HG02938 (cell line): ENCODE data around the gene RPL13A.

Experiments
- ATAC-seq: cut with Tn5 transposase; IDR thresholded peaks from one replicate; pipeline ENCODE4 v1.9.1; 2021; ENCODE audit warnings: mild to moderate bottlenecking, moderate library complexity; ENCODE audit not compliant: unreplicated experiment

The RPL13A gene

DNA sequence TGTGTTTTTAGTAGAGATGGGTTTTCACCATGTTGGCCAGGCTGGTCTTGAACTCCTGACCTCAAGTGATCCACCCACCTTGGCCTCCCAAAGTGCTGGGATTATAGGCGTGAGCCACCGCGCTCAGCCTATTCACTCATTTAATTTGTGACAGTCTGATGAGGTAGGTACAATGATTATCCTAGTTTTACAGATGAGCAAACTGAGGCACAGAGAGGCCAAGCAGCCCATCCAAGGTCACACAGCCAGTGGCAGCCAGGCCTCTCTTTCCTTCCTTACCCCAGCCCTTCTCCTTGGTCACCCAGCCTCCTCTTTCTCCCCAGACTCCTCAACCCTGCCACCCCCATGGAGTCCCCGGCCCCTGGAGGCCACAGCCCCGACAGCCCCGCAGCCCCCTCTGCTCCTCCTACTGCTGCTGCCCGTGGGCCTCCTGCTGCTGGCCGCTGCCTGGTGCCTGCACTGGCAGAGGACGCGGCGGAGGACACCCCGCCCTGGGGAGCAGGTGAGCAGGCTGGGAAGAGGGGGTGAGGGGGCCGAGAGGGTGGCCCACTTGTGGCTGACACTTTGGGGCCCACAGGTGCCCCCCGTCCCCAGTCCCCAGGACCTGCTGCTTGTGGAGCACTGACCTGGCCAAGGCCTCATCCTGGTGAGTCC lies 7.3 kb upstream of the RPL13A start:
- ATAC-seq = no peak

GRCh38 chr19:49481020-49481683 lies 6.3 kb upstream of the RPL13A start:
- ATAC-seq = no peak

DNA sequence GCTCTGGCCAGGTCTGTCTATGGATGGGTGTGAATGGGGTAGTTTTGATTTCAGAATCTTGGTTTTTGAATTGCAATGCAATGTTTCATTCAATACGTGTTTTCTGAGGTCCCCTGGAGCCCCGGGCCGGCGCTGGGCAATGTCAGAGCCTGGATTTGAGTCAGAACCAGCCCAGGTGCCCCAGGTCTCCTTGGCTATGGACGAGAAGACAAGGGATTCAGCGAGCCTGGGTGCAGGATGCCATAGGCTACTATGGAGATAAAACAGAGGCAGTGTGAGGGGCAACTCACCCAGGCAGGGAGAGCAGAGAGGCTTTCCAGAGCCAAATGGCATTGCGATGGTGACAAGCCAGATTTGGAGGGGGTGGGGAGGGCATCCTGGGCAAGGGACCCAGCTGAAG lies 1.2 kb upstream of the RPL13A start:
- ATAC-seq = no peak

GRCh38 chr19:49486710-49487276 lies 615 bp upstream of the RPL13A start:
- ATAC-seq = no peak

GRCh38 chr19:49488046-49488862 lies 846 bp downstream of the RPL13A start:
- no peak for ATAC-seq

- no peak for ATAC-seq
Measured at GRCh38 chr19:49488863-49489537, 1.6 kb downstream of the RPL13A start.

DNA sequence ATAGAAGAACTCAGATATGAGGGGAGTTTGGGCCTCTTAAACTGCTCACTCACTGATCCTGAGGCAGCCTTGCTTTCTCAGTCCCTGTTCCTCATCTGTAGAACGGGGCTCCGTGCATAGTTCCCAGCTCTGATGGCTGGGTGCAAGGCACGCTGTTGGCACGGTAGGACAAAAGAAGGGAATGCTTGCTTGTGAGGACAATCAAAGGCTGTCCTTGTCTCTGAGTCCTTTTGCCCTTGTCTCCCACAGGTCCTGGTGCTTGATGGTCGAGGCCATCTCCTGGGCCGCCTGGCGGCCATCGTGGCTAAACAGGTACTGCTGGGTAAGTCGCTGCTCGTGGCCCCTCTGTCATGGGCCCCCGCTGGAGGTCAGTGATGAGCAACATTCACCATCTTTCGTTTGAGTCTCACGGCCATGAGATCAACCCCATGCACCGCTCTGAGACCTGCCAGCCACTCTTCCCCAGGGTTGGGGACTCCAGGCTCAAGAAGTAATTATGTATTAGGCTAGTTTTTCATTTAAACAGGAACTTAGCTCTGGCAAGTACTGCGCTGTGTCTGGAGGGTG lies 2.3 kb downstream of the RPL13A start:
- ATAC-seq = no peak

DNA sequence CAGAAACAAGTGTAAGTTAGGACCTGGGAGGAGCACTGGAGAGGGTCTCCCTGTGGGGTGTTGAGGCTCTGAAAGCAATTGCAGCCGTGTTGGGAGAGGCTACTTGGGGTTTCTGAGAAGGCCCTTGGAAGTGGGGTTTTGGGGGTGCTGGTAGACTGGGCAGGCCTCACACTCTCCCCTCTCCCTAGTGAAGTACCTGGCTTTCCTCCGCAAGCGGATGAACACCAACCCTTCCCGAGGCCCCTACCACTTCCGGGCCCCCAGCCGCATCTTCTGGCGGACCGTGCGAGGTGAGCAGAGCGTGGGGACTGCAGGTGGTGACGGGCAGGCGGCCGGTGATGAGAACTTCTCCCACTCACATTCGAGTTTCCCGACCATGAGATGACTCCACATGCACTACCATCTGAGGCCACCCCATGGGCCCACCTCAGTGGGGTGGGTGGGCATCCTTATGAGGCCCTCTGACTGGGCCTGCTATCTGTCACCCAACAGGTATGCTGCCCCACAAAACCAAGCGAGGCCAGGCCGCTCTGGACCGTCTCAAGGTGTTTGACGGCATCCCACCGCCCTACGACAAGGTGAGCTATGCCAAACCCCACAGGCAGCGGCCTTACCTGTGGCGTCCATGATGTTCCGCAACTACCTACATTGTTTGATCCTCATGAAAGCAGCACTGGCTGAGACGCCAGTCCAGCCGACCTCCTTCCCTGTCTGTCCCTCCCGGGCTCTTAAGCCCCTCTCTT lies 3.0 kb downstream of the RPL13A start:
- ATAC-seq = no peak

GRCh38 chr19:49491030-49491803 lies 3.8 kb downstream of the RPL13A start:
- ATAC-seq = no peak

DNA sequence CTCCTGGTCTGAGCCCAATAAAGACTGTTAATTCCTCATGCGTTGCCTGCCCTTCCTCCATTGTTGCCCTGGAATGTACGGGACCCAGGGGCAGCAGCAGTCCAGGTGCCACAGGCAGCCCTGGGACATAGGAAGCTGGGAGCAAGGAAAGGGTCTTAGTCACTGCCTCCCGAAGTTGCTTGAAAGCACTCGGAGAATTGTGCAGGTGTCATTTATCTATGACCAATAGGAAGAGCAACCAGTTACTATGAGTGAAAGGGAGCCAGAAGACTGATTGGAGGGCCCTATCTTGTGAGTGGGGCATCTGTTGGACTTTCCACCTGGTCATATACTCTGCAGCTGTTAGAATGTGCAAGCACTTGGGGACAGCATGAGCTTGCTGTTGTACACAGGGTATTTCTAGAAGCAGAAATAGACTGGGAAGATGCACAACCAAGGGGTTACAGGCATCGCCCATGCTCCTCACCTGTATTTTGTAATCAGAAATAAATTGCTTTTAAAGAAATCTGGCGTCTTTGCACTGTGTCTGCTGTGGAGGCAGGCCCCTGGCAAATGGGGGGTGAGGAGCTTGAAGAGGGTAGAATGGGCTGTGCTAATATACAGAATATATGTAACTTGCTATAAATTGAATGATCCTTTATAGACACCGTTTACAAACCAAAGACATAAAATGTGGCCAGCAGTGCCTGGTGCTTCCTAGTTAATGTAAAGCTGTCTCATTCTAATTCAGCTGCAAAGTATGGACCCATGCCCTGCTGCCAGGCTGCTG lies 4.6 kb downstream of the RPL13A start:
- no peak for ATAC-seq

DNA sequence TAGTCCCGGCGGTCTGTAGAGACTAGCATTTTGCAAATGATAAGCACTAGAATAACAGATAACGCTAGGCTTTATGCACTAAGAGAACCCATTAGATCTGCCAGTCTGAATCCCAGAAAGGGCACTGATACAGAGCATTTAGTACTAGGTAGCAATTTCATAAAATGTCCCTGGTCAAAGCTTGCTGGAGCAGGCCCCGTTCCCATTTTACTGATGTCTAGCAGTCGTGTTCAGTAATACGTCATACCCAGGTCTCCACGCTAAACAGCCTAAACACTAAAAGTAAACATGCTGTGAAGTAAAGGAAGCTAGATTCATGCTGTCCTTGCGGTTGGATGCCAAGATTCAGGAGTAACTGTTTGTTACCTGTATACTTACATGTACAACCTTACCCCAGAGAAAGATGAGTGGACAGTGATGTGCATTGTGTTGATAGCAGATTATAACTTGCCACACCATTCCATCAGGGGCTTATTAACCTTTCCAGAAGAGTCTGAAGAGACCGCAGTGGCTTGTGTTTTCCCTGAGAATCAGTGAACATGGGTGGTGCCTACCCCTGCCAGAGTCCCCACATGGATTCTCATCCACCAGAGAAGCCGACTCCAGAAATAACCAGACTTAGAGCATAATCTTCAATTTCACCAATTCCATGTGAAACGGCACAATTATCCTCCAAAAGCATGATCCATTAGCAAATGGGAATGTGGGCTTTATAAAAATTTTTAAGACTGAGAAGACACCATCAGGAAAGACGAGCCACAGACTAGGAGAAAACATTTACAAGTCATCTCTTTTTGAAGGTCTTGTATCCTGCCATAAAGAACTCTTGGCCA lies 5.4 kb downstream of the RPL13A start:
- no peak for ATAC-seq

DNA sequence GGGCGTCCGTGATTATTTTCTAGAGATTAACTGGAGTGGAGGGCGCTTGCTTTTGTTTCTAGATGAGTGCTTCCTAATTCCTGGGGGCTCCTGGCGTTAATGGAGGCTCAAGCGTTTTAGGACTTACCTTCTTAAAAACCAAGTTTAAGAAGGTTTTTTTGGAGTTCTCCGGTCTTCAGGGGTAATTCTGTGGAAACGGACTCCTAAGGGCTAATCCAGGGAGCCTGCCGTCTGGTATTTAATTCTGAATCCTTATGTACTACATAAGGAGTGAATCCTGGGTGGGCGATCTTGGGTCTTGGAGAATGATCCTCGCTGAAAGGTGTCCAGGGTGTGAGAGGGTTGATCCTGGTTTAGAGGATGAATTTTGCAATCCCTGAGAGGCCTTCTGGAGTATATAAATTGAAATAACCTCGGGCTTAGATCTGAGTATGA lies 9.2 kb downstream of the RPL13A start:
- ATAC-seq = no peak

GRCh38 chr19:49497047-49497788 lies 9.8 kb downstream of the RPL13A start:
- no peak for ATAC-seq

GRCh38 chr19:49497789-49498103 lies 10.3 kb downstream of the RPL13A start:
- ATAC-seq = no peak

- ATAC-seq = no peak
Measured at GRCh38 chr19:49498475-49498874, 11.1 kb downstream of the RPL13A start.

DNA sequence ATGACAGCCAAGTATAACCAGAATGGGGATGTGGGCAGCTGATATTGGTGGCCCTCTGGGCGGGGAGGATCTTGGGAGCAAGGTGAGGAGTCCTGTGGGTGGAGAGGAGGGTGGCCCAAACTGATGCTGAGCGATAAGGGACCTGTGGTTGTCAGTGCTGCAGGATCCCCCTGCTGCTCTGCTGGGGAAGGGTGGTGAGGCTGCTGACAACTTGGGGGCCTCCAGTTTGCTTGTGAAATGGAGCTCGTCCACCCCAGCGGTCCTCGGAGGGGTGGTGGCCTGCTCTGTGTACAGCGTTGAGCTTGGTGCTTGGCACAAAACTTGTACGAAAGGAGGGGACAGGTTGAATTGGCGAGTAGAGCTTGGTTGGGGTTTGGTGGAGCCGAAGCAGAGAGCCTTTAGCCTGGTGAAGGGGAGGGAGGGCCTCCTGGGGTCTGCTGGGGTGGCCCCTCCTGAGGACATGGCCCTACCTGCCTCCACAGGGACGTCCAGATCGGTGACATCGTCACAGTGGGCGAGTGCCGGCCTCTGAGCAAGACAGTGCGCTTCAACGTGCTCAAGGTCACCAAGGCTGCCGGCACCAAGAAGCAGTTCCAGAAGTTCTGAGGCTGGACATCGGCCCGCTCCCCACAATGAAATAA lies 11.7 kb downstream of the RPL13A start:
- ATAC-seq = no peak
